GM12874 (cell line): ENCODE data around the gene TIAL1.

Source experiments
- TF ChIP-seq, protein P1 (sequence below): IDR thresholded peaks from 2 replicates; pipeline ENCODE4 v1.5.1; 2011; ENCODE audit warnings: low read depth, mild to moderate bottlenecking, control low read depth, low read length, moderate library complexity; ENCODE audit not compliant: insufficient read depth

The TIAL1 gene

GRCh38 chr10:119550827-119551226 lies 45.9 kb downstream of the TIAL1 start:
- TF ChIP-seq, protein P1, sequence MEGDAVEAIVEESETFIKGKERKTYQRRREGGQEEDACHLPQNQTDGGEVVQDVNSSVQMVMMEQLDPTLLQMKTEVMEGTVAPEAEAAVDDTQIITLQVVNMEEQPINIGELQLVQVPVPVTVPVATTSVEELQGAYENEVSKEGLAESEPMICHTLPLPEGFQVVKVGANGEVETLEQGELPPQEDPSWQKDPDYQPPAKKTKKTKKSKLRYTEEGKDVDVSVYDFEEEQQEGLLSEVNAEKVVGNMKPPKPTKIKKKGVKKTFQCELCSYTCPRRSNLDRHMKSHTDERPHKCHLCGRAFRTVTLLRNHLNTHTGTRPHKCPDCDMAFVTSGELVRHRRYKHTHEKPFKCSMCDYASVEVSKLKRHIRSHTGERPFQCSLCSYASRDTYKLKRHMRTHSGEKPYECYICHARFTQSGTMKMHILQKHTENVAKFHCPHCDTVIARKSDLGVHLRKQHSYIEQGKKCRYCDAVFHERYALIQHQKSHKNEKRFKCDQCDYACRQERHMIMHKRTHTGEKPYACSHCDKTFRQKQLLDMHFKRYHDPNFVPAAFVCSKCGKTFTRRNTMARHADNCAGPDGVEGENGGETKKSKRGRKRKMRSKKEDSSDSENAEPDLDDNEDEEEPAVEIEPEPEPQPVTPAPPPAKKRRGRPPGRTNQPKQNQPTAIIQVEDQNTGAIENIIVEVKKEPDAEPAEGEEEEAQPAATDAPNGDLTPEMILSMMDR, result no peak

DNA sequence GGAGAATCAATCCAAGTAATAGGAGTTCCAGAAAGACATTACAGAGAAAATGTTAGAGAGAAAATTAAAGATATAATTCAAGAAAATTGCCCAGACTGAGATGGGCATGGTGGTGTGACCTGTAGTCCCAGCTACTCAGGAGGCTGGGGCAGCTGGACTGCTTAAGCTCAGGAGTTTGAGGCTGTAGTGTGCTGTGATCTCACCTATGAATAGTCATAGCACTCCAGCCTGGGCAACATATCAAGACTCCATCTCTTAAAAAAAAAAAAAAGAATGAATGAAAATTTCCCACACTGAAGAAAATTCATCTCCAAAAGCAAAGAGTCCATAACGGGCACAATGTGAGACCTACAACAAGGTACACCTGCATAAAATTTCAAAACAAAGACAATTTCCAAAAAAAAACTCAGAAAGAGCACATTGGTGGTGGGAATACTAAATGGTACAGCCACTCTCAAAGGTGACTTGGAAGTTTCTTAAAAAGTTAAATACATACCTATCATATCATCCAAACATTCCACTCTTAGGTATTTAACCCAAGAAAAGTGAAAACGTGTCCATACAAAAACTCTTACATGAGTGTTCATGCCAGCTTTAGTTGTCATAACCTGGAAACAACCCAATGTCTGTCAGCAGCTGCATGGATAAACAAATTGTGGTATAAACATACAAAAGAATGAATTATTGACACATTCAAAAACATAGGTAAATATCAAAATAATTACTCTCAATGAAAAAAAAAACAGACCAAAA lies 47.3 kb downstream of the TIAL1 start:
- TF ChIP-seq, protein P1, result no peak

DNA sequence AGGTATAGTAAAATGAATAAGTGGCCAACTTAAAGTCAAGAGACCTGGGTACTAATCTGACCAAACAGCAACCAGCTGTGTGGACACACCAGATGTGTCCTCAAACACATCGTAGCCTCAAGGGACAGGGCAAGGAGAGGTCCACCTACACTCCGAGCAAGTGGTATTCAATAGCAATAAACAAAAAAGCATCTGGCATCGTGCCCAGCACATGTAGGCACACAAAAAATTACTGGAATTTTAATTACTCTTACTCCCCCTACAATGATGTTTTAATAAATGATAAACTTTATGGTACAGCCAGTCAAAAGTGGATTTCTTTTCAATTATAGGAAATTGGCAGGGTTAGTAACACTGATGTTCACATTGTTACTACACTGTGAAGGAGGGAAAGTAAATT lies 50.8 kb downstream of the TIAL1 start:
- TF ChIP-seq, protein P1, result no peak

- TF ChIP-seq, protein P1, result no peak
Observed at GRCh38 chr10:119545310-119545709, 51.5 kb downstream of the TIAL1 start.

- TF ChIP-seq, protein P1, result no peak
Observed at GRCh38 chr10:119543814-119544642, 52.7 kb downstream of the TIAL1 start.

- TF ChIP-seq, protein P1, result peak; percentile 73
Observed at GRCh38 chr10:119542988-119543813, 53.6 kb downstream of the TIAL1 start.
